Measurements from ENCODE around the gene BCL2L15.
A peak's percentile ranks its signal among the peaks of the same experiment; 100 is the strongest.

- no peak for TF ChIP-seq CTCF (IDR thresholded peaks at IDR 0.05)
- no peak for TF ChIP-seq GTF2I (CRISPR knock-in tag; conservative IDR thresholded peaks at IDR 0.05)
- TF ChIP-seq TCF7 (CRISPR knock-in tag; IDR thresholded peaks at IDR 0.05; ENCODE audit: low read depth), result no peak
- TF ChIP-seq SP1 (CRISPR knock-in tag; conservative IDR thresholded peaks at IDR 0.05), result no peak
- peak; percentile 55; the same call in 1 of the 2 replicates for TF ChIP-seq ZNF121 (CRISPR knock-in tag; IDR thresholded peaks at IDR 0.05)
- TF ChIP-seq RORB (CRISPR knock-in tag; IDR thresholded peaks at IDR 0.05), result no peak
Measured at GRCh38 chr1:113916974-113917373, 29.6 kb upstream of the BCL2L15 start.

All from WTC11 (cell line).